Ishikawa (cell line): Measurements from ENCODE around the gene HERC4.

Source experiments
- CEBPB ChIP-seq: IDR thresholded peaks from 2 replicates; pipeline ENCODE4 v1.6.1; 2012
- CREB1 ChIP-seq: IDR thresholded peaks from 2 replicates; pipeline ENCODE4 v1.6.1; 2012; ENCODE audit warnings: low read depth
- EGR1 ChIP-seq: IDR thresholded peaks from 2 replicates; pipeline ENCODE4 v1.6.1; 2012
- EP300 ChIP-seq: IDR thresholded peaks from 2 replicates; pipeline ENCODE4 v1.6.1; 2012; ENCODE audit warnings: borderline replicate concordance
- FOXM1 ChIP-seq: IDR thresholded peaks from 2 replicates; pipeline ENCODE4 v1.6.1; 2012; ENCODE audit warnings: low read depth, borderline replicate concordance
- MAX ChIP-seq: IDR thresholded peaks from 2 replicates; pipeline ENCODE4 v1.6.1; 2012
- NFIC ChIP-seq: IDR thresholded peaks from 2 replicates; pipeline ENCODE4 v1.6.1; 2012
- RAD21 ChIP-seq: IDR thresholded peaks from 2 replicates; pipeline ENCODE4 v1.6.1; 2012; ENCODE audit warnings: low read depth
- REST ChIP-seq: IDR thresholded peaks from 2 replicates; pipeline ENCODE4 v1.6.1; 2012; ENCODE audit warnings: low read depth, mild to moderate bottlenecking
- TAF1 ChIP-seq: IDR thresholded peaks from 2 replicates; pipeline ENCODE4 v1.6.1; 2012; ENCODE audit warnings: low read depth, mild to moderate bottlenecking
- TCF12 ChIP-seq: IDR thresholded peaks from 2 replicates; pipeline ENCODE4 v1.6.1; 2012; ENCODE audit warnings: low read depth
- TEAD4 ChIP-seq: IDR thresholded peaks from 2 replicates; pipeline ENCODE4 v1.6.1; 2012
- USF1 ChIP-seq: IDR thresholded peaks from 2 replicates; pipeline ENCODE4 v1.6.1; 2012
- YY1 ChIP-seq: IDR thresholded peaks from 2 replicates; pipeline ENCODE4 v1.6.1; 2012; ENCODE audit warnings: low read depth
- ZBTB7A ChIP-seq: IDR thresholded peaks from 2 replicates; pipeline ENCODE4 v1.6.1; 2012; ENCODE audit warnings: low read depth

Gene HERC4

GRCh38 chr10:68075550-68076004 lies 494 bp upstream of the HERC4 start:
- no peak for TF ChIP-seq CEBPB
- TF ChIP-seq YY1 = no peak
- no peak for TF ChIP-seq REST
- TF ChIP-seq TAF1 = no peak
- no peak for TF ChIP-seq CREB1
- TF ChIP-seq USF1 = no peak

- TF ChIP-seq USF1 = no peak
- 0 out of 2 replicates have a peak, but pooled peaks have one; percentile 32 for TF ChIP-seq TEAD4
- TF ChIP-seq ZBTB7A = no peak
- TF ChIP-seq RAD21 = no peak
Observed at GRCh38 chr10:68074031-68074774, 880 bp downstream of the HERC4 start.

- TF ChIP-seq USF1 (no peak), NFIC (no peak), TEAD4 (no peak), RAD21 (no peak), CEBPB (no peak), CREB1 (no peak), TAF1 (no peak), EP300 (no peak), FOXM1 (no peak), MAX (no peak), REST (no peak), ZBTB7A (no peak), YY1 (no peak), TCF12 (no peak), EGR1 (no peak)
Observed at GRCh38 chr10:68073631-68074030, 1.5 kb downstream of the HERC4 start.

- TF ChIP-seq TAF1 = no peak
- TF ChIP-seq RAD21 = no peak
- TF ChIP-seq ZBTB7A = no peak
- TF ChIP-seq USF1 = no peak
- no peak for TF ChIP-seq REST
- no peak for TF ChIP-seq CEBPB
- no peak for TF ChIP-seq CREB1
- TF ChIP-seq TCF12 = no peak
- no peak for TF ChIP-seq EP300
- no peak for TF ChIP-seq EGR1
- no peak for TF ChIP-seq NFIC
- no peak for TF ChIP-seq FOXM1
- TF ChIP-seq YY1 = no peak
- no peak for TF ChIP-seq MAX
- TF ChIP-seq TEAD4 = no peak
Observed at GRCh38 chr10:68067508-68067907, 7.6 kb downstream of the HERC4 start.
